Right lobe of liver (tissue), 4 donors: ENCODE data around the gene FZD8.

Experiments used
- CTCF ChIP-seq, 4 donors: fragments of 200-600 bp in 3 of 4; fragments of 450-650 bp in 1 of 4; IDR thresholded peaks; one replicate each; pipeline versions ENCODE4 v1.5.1 to v1.8.0; 2016 to 2022; ENCODE audit warnings: antibody characterized with exemption in 4 of 4, mild to moderate bottlenecking in 2 of 4
- POLR2A ChIP-seq: fragments of 450-650 bp; IDR thresholded peaks from one replicate; pipeline ENCODE4 v1.6.1; 2017; ENCODE audit warnings: antibody characterized with exemption, mild to moderate bottlenecking
- donor health status: DM: no; HTN: no; CAD: no.
- donor health status: DM: no; HTN: no; CAD: no.
- donor health status: DM: no; HTN: yes; CAD: no.

- no peak for TF ChIP-seq CTCF (IDR thresholded peaks at IDR 0.05)
- TF ChIP-seq POLR2A = no peak
Observed at GRCh38 chr10:35592441-35592840, 49.7 kb downstream of the FZD8 start.
